ENCODE data around the gene TMEM141.

- no peak for TF ChIP-seq CTCF (conservative IDR thresholded peaks at IDR 0.05 in 1 of 2, IDR thresholded peaks at IDR 0.05 in 1 of 2; ENCODE audit: low read depth in 1 of 2, low read length in 2 of 2)
- TF ChIP-seq EZH2 (IDR thresholded peaks at IDR 0.05; ENCODE audit: low read length, missing control alignments) = no peak
These were observed 19.2 kb upstream of the TMEM141 start for GRCh38 chr9:136771907-136772415.

All from fibroblast of lung (primary cell).